GM13976 (cell line): ENCODE measurements around the gene ADAMTS2.

Experiments
- DNase-seq: peaks from one replicate; pipeline ENCODE4 v3.0.0; 2012; ENCODE audit warnings: low spot score
- in situ Hi-C: fragments of 300-500 bp; cut with MboI; formaldehyde crosslinking; loops from one replicate; pipeline ENCODE4 v1.12.0; 2022; ENCODE audit warnings: low sequenced_read_pairs, mixed read lengths, inconsistent platforms; ENCODE audit not compliant: unreplicated experiment
- TF ChIP-seq, protein P1 (sequence below): IDR thresholded peaks from 2 replicates; pipeline ENCODE4 v1.5.1; 2012; ENCODE audit warnings: borderline replicate concordance, mild to moderate bottlenecking; ENCODE audit not compliant: insufficient read depth; ENCODE audit errors: extremely low read depth, missing control alignments, control extremely low read depth

ADAMTS2 gene

DNA sequence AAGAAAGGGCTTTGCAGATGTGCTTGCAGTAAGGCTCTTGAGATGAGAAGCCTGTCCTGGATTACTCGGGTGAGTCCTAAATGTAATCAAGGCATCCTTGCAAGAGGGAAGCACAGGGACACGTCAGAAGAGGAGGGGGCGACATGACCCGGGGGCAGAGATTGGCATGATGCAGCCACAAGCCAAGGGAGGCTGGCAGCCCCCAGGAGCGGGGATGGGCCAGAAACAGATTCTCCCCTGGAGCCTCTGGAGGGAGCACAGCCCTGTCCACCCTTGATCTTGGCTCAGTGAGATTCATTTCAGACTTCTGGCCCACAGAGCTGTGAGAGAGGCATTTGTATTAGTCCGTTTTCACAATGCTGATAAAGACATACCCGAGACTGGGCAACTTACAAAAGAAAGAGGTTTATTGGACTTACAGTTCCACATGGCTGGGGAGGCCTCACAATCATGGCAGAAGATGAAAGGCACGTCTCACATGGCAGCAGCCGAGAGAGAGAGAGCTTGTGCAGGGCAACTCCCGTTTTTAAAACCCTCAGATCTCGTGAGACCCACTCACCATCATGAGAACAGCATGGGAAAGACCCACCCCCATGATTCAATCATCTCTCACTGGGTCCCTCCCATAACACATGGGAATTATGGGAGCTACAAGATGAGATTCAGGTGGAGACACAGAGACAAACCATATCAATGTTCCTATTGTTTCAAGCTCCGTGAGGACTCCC, 76.1 kb downstream of the ADAMTS2 start:
- in situ Hi-C loops: no loop called here
- DNase-seq: no peak
- TF ChIP-seq, protein P1, sequence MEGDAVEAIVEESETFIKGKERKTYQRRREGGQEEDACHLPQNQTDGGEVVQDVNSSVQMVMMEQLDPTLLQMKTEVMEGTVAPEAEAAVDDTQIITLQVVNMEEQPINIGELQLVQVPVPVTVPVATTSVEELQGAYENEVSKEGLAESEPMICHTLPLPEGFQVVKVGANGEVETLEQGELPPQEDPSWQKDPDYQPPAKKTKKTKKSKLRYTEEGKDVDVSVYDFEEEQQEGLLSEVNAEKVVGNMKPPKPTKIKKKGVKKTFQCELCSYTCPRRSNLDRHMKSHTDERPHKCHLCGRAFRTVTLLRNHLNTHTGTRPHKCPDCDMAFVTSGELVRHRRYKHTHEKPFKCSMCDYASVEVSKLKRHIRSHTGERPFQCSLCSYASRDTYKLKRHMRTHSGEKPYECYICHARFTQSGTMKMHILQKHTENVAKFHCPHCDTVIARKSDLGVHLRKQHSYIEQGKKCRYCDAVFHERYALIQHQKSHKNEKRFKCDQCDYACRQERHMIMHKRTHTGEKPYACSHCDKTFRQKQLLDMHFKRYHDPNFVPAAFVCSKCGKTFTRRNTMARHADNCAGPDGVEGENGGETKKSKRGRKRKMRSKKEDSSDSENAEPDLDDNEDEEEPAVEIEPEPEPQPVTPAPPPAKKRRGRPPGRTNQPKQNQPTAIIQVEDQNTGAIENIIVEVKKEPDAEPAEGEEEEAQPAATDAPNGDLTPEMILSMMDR: no peak

DNA sequence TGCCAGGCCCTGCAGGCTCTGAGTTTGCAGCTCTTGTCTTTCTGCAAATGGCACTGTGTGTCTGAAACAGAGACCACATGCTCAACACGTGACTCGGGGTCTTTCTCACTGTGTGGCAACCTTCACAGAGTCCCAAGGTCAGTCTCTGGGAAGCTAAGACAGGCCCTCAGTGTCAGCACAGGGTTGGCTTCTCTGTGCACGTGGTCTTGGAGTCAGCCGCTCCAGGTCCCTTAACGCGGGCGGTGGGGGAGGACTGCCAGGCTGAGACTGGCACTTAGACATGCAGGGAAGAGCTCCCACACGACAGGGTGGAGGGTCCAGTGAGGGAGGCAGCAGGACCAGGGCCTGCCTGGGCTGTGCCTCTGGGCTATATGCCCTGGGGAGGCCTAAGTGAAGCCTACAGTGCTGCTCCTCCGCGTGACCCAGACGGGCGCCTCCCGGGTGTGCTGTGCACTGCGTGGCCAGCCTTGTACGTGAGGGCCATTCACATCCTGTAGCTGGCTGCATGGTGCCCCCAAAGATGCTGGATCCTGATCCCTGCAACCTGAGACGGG, 76.8 kb downstream of the ADAMTS2 start:
- in situ Hi-C loops: no loop called here
- TF ChIP-seq, protein P1: no peak
- DNase-seq: no peak

DNA sequence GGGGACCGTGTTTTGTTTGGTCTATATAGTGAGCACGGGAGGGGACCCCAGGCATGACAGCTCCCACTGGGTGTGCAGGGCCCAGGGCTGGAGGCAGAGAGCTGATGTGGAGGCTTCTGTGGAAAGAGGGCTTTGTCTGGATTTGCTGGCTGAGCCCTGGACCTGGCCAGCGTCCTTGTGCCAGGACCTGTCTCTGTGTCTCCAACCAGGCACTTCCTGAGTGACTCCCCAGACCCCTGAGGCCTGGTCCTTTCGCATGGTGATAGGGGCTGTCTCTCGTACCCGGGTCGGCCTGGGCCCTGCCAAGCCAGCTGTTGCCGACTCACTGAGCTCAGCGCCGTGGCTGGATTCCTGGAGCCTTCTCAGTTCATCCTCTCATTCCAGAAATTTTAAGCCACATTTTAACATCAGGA, 77.6 kb downstream of the ADAMTS2 start:
- in situ Hi-C loops: no loop called here
- TF ChIP-seq, protein P1: no peak
- no peak for DNase-seq

DNA sequence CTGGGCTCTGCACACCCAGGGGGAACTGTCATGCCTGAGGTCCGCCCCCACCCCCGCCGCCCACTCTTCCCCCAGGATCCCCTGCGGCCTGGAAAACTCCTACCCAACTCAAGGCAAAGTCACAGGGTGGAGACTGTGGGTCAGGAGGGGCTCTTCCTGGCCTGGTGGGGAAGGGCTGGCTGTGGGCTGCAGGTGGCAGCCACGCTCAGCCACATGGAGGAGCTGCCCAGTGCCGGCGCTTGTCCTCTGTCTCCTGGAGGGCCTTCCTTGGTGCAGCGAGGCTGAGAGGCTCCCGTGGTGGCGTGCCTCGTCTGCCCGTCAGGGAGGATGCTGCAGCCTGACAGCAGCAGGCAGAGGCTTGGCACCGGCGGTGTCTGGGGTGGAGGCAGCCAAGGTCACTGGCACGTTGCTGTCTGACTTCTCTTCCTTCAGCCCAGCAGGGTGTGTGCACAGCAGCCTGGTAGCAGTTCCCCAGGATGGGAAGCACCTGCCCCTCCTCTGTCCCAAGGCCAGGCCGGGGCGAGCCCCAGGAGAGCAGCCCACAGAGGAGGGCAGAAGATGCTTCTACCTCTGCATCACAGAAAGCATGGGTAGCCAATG, 78.1 kb downstream of the ADAMTS2 start:
- TF ChIP-seq, protein P1: no peak
- DNase-seq: no peak
- in situ Hi-C loops: no loop called here

DNA sequence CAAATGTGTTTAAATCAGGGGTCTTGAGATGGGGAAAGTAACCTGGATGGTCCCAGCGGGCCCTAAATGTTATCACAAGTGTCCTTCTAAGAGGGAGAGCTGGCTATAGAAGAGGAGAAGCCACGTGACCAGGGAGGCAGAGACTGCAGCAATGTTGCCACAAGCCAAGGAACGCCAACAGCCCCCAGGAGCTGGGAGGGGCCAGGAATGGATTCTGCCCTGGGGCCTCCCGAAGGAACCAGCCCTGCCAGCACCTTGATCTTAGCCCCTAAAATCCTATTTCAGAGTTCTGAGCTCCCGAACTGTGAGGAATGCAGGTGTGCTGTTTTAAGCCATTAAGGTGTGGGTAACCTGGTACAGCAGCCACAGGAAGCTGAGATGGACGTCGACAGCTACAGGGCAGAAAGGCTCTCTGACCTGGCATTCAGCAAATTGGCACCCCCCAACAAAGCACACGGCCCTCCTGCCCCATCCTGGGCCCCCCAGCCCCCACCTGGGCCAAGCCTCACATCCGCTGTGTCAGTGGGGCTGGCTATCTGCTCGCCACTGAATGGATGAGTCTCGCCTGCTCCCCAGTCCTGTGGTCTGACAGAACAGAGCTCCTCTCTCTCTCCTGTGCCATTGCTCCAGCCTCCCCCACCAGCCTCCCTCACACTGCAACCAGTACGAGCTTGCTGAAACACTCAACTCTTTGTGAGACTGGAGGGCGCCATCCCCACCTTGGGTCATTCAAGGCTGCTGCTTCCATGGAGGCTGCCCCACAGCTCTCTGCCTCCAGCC, 78.8 kb downstream of the ADAMTS2 start:
- in situ Hi-C loops: no loop called here
- no peak for DNase-seq
- TF ChIP-seq, protein P1: no peak

DNA sequence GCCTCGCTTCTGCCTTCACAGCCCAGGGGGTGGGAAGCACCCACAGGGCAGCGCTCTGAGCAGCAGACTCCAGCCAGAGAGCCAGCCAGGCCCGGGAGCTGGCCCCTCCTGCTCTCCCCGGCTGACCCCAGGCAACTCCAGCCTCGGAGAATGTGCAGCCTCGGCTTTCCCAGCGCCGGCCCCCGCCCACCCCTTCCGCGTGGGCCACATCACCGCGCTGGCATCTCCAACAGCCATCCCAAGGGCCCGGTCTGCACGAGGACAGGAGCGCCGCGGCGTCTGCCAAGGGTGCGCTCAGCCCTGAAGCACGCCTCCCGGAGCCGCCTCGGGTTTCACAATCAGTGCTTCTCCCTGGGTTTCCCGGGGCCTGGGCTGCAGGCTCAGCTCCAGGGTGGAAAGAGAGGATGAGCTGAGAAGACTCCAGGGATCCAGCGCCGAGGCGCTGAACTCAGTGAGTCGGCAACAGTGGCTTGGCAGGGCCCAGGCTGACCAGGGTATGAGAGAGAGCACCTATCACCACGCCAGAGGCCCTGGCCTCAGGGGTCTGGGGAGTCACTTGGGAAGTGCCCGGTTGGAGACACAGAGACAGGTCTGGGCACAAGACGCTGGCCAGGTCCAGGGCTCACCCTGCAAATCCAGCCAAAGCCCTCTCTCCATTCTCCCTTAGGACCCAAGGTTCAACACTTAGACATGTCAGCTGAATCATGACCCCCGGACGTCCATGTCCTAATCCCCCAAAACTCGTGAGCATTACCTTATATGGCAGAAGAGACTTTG, 79.6 kb downstream of the ADAMTS2 start:
- in situ Hi-C loops: no loop called here
- TF ChIP-seq, protein P1: no peak
- no peak for DNase-seq
